Endodermal cell (in vitro differentiated cells): ENCODE results near the gene AMH. TPM values are rescaled to one million over a fixed set of nuclear protein-coding genes. Genes with fewer than 3 reads are reported as not detected.
A peak's percentile ranks its signal among the peaks of the same experiment; 100 is the strongest.

Experiments
- DNase-seq: peaks from one replicate; pipeline ENCODE4 v3.0.0-alpha.2; 2017
- H3K27ac ChIP-seq: 2 replicates; pipeline ENCODE4 v1.5.1; 2013; ENCODE audit warnings: mild to moderate bottlenecking, low read depth, low read length, moderate library complexity
- H3K27me3 ChIP-seq: 2 replicates; pipeline ENCODE4 v1.6.1; 2013; ENCODE audit warnings: mild to moderate bottlenecking, low read length, moderate library complexity; ENCODE audit not compliant: insufficient read depth, control insufficient read depth, poor library complexity, severe bottlenecking
- H3K36me3 ChIP-seq: 2 replicates; pipeline ENCODE4 v1.7.0; 2013; ENCODE audit warnings: mild to moderate bottlenecking, low read length, moderate library complexity; ENCODE audit not compliant: control insufficient read depth, insufficient read depth
- H3K4me1 ChIP-seq: one replicate; pipeline ENCODE4 v1.7.0; 2013; ENCODE audit warnings: low read length; ENCODE audit not compliant: control insufficient read depth, insufficient read depth
- H3K4me3 ChIP-seq: 2 replicates; pipeline ENCODE4 v1.5.1; 2013; ENCODE audit warnings: mild to moderate bottlenecking, low read length, moderate library complexity
- H3K9ac ChIP-seq: 2 replicates; pipeline ENCODE4 v1.6.1; 2013; ENCODE audit warnings: mild to moderate bottlenecking, low read length, moderate library complexity; ENCODE audit not compliant: poor library complexity, severe bottlenecking; ENCODE audit errors: extremely low read depth
- H3K9me3 ChIP-seq: 2 replicates; pipeline ENCODE4 v1.6.1; 2013; ENCODE audit warnings: mild to moderate bottlenecking, low read length, moderate library complexity; ENCODE audit not compliant: control insufficient read depth
- H3K27ac Mint-ChIP-seq: 2 replicates; pipeline ENCODE4 v1.8.0; 2020; ENCODE audit warnings: mixed read lengths
- H3K27me3 Mint-ChIP-seq: 2 replicates; pipeline ENCODE4 v1.8.0; 2021; ENCODE audit warnings: mild to moderate bottlenecking, mixed read lengths; ENCODE audit not compliant: insufficient read depth
- H3K36me3 Mint-ChIP-seq: 2 replicates; pipeline ENCODE4 v1.8.0; 2020; ENCODE audit warnings: low read depth, mixed read lengths
- H3K4me1 Mint-ChIP-seq: 2 replicates; pipeline ENCODE4 v1.8.0; 2020; ENCODE audit warnings: mixed read lengths
- H3K4me3 Mint-ChIP-seq: 2 replicates; pipeline ENCODE4 v1.8.0; 2020; ENCODE audit warnings: mild to moderate bottlenecking, moderate library complexity, mixed read lengths
- H3K9me3 Mint-ChIP-seq: 2 replicates; pipeline ENCODE4 v1.8.0; 2020; ENCODE audit warnings: mild to moderate bottlenecking, mixed read lengths
- WGBS, 2 experiments: methylation state at CpG; one replicate each; pipeline versions ENCODE4 v1.1.5 to v1.1.7; 2013; ENCODE audit warnings: missing lambda C conversion rate in 2 of 2, mixed read lengths in 1 of 2; ENCODE audit not compliant: insufficient coverage in 1 of 2, insufficient read length in 1 of 2; 5-methylcytosine and 5-hydroxymethylcytosine counted together
- total RNA-seq, 2 donors: library from RNA; stranded (reverse); fragmentation: NEBNext Ultra II Directional in 1 of 2; extraction: Animal tissue kit (Norgen Biotek cat#: 25700) in 1 of 2; gene quantifications; 2 replicates in 1 of 2; 3 replicates in 1 of 2; pipeline ENCODE4 v1.2.1, GENCODE V29; 2021
- TF ChIP-seq, protein P1 (sequence below): fragments of 200-600 bp; sonication (generic); conservative IDR thresholded peaks from 2 replicates; pipeline ENCODE4 v1.5.0; 2021; ENCODE audit warnings: antibody characterized with exemption, mild to moderate bottlenecking

The AMH gene
- total RNA-seq, 2 donors from 2014 or later = 20.5 to 35.1 TPM

DNA sequence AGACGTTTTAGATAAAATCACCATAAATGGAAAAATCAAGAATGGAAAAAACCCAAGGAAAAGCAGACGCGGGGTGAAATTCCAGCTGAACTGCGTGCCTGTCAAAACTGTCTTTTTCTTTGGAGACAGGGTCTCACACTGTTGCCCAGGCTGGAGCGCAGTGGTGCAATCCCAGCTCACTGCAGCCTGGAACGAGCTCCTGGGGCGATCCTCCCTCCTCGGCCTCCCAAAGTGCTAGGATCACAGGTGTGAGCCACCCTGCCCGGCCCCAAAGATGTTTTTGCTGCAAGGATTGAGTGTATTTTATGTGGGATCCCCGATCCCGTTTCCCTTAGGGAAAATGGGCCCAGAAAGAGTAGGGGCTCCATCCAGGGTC lies 33.7 kb downstream of the AMH start:
- no peak overlapping the region for H3K9ac ChIP-seq
- Mint-ChIP-seq H3K4me1 (no peaks in the 10 kb centered on the region), H3K4me3 (peak overlapping the region; percentile 47), H3K27ac (no peak overlapping the region), H3K36me3 (no peaks in the 10 kb centered on the region), H3K27me3 (peaks cover 52% of the 10 kb centered on the region), H3K9me3 (no peaks in the 10 kb centered on the region)
- TF ChIP-seq, protein P1, sequence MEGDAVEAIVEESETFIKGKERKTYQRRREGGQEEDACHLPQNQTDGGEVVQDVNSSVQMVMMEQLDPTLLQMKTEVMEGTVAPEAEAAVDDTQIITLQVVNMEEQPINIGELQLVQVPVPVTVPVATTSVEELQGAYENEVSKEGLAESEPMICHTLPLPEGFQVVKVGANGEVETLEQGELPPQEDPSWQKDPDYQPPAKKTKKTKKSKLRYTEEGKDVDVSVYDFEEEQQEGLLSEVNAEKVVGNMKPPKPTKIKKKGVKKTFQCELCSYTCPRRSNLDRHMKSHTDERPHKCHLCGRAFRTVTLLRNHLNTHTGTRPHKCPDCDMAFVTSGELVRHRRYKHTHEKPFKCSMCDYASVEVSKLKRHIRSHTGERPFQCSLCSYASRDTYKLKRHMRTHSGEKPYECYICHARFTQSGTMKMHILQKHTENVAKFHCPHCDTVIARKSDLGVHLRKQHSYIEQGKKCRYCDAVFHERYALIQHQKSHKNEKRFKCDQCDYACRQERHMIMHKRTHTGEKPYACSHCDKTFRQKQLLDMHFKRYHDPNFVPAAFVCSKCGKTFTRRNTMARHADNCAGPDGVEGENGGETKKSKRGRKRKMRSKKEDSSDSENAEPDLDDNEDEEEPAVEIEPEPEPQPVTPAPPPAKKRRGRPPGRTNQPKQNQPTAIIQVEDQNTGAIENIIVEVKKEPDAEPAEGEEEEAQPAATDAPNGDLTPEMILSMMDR = no peak
- WGBS, 2 experiments = 69 to 73% methylated on average over 10 to 11 of the region's 11 CpGs
- no peak overlapping the region for H3K27ac ChIP-seq
- H3K9me3 ChIP-seq = no peaks in the 10 kb centered on the region
- no peak for DNase-seq
- H3K4me3 ChIP-seq = no peak overlapping the region
- no peaks in the 10 kb centered on the region for H3K36me3 ChIP-seq
- H3K27me3 ChIP-seq = peaks cover 47% of the 10 kb centered on the region
- H3K4me1 ChIP-seq = no peaks in the 10 kb centered on the region

DNA sequence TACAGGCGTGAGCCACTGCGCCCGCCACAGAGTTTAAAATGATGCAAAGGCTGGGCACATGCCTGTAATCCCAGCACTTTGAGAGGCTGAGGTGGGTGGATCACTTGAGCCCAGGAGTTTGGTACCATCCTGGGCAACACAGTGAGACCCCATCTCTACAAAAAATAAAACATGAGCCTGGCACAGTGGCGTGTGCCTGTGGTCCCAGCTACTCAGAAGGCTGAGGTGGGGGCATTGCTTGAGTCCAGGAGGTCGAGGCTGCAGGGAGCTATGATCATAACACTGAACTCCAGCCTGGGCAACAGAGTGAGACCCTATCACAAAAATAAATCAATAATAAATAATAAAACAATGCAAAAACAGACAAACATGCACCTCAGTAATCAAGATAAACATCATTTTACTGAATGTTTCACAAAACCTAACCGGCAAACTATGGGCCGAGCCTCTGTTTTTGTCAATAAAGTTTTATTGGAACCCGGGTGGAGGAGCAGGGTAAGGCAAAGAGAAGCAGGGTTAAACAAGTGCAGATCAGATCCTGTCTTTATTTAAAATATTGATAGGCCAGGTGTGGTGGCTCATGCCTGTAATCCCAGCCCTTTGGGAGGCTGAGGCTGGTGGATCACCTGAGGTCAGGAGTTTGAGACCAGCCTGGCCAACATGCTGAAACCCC lies 34.8 kb downstream of the AMH start:
- Histone ChIP-seq H3K9ac (no peak overlapping the region), H3K4me1 (no peaks in the 10 kb centered on the region), H3K9me3 (no peaks in the 10 kb centered on the region), H3K36me3 (no peaks in the 10 kb centered on the region), H3K4me3 (no peak overlapping the region), H3K27me3 (peaks cover 58% of the 10 kb centered on the region), H3K27ac (no peak overlapping the region)
- Mint-ChIP-seq H3K9me3 (no peaks in the 10 kb centered on the region), H3K27ac (no peak overlapping the region), H3K4me1 (no peaks in the 10 kb centered on the region), H3K27me3 (peaks cover 63% of the 10 kb centered on the region), H3K36me3 (peaks cover 3% of the 10 kb centered on the region), H3K4me3 (no peak overlapping the region)
- TF ChIP-seq, protein P1 = no peak
- 91 to 92% methylated on average over 8 of the region's 8 CpGs for WGBS, 2 experiments
- no peak for DNase-seq

DNA sequence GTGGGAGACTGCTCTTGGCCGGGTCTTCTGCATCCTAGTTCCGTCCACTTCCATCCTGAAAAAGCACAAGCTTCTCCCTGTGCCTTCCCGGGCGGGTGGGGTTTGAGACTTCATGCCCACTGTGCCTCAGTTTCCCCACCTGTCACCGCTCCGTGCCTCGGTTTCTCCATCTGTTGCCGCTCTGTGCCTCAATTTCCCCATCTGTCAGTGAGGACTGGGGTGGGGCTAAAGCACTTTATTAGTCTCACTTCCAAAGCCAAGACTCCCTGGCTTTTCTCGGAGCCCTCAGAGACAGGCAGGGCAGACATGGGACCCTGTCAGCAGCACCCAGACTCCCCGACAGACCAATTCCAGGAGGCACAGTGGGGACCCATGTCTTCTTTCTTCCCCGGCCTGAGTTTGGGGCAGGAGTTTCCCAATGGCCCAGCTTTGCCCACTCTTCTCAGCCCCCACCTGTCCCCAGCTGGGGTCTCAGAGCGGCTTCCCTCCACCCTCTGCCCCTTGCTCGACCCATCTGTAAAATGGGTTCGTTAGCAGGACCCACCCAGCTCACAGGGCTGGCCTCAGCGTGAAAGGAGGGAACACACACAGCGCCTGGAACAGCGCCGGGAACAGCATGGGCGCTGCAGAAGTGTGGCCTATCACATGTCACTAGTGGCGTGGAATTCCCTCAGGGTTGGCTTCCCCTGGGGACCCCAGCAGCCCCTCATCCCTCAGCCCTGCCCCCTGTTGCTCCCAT lies 37.4 kb downstream of the AMH start:
- WGBS, 2 experiments = 89 to 91% methylated on average over 13 to 20 of the region's 20 CpGs
- H3K36me3 ChIP-seq = no peaks in the 10 kb centered on the region
- no peaks in the 10 kb centered on the region for H3K4me1 ChIP-seq
- H3K9ac ChIP-seq = no peak overlapping the region
- Mint-ChIP-seq H3K27me3 (peaks cover 86% of the 10 kb centered on the region), H3K9me3 (no peaks in the 10 kb centered on the region), H3K36me3 (peaks cover 3% of the 10 kb centered on the region), H3K4me1 (no peaks in the 10 kb centered on the region), H3K27ac (no peak overlapping the region), H3K4me3 (no peak overlapping the region)
- TF ChIP-seq, protein P1 = no peak
- no peaks in the 10 kb centered on the region for H3K9me3 ChIP-seq
- H3K4me3 ChIP-seq = no peak overlapping the region
- DNase-seq = no peak
- peaks cover 83% of the 10 kb centered on the region for H3K27me3 ChIP-seq
- no peak overlapping the region for H3K27ac ChIP-seq
